Stimulated activated CD4-positive, alpha-beta T cell treated with anti-CD3 and anti-CD28 coated beads, Interleukin-1b, Interleukin-23, amount 100 ng/mL, for 24 hours (primary cell): ENCODE results near the gene NTMT1.
"Not testable (repeated sequence)": the region's sequence is repeated elsewhere in the genome, so short reads cannot be mapped to it uniquely, and the experiment has no call there.

Experiments
- DNase-seq, 4 experiments: peaks; one replicate each; pipeline ENCODE4 v3.0.0-alpha.2; 2020; ENCODE audit warnings: low read depth in 4 of 4, low spot score in 1 of 4

NTMT1 gene, protein sequence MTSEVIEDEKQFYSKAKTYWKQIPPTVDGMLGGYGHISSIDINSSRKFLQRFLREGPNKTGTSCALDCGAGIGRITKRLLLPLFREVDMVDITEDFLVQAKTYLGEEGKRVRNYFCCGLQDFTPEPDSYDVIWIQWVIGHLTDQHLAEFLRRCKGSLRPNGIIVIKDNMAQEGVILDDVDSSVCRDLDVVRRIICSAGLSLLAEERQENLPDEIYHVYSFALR

DNA sequence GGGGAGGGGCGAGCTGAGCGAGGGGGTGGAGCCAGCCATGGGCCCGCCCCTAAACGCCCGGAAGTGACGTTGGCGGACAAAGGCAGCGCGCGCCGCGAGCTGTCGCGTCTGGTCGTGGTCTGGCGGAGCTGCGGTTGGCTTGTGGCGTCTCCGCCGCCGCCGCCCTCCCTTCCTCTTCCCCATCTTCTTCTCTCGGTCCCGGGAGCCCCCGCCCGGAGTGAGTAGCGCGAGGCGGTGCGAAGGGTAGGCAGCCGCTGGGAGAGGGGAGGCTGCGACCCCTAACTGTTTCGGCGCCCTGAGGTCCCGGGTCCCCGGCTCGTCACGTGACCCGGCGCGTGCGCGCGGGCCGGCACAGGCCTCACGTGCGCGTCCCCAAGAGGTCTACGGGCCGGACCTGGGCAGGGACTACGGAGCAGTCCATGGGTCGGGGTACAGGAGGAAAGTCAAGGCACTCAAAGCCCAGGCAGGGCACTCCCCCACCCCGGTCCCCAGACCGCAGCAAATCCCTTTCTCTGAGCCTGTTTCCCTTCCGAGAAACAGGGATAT lies at the start of gene NTMT1:
Gene NTMT1, plus strand, starts transcription at position 85 of the 546 bp plus-strand sequence. CDS start 6,541 bp downstream, outside the sequence.
- DNase-seq, result peak; percentile 79 to 91 (median 84)

DNA sequence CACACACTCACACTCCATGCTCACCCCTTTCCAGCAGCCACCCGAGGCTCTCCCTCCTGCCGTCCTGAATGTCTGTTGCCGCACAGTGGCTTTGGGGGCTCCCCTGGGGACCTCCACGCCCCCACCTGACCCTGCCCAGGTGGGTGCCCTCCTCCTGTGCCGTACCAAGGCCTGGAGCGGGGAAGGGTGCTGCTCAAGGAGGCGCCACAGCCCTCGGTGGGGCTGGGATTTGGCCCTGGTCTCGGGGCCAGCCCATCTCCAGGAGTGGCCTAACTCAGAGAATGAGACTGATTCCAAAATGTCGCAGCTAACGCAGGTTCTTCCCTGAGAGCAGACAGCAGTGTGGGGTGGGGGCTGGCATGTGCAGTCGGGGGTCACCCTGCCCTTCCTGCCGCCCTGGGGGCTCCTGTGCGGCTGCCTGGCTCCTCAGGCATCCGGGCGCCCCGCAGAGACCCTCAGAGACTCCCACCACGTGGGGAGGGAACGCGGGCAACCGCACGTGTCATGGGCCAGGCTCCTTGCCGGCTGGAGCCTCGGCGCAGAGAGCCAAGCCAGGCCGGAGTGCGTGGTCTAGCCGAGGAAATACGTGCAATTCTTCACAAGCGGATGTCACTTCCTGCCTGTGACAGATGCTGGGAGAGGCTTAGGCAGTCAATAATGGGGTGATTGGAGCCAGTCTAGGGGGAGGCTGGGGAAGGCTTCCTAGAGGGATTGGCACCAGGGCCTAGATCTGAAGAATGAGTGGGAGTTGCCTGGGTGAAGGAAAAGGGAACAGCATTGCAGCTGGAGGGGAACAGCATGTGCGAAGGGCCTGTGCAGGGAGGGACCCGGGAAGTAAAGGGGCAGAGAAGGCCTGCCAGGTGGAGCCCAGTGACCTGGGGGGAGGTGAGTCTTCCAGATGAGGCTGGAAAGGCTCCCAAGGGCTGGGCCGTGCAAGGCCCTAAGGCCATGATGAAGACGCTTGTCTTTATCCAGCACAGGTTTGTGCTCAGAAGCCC lies 49.1 kb upstream of the NTMT1 start:
- no peak for DNase-seq

DNA sequence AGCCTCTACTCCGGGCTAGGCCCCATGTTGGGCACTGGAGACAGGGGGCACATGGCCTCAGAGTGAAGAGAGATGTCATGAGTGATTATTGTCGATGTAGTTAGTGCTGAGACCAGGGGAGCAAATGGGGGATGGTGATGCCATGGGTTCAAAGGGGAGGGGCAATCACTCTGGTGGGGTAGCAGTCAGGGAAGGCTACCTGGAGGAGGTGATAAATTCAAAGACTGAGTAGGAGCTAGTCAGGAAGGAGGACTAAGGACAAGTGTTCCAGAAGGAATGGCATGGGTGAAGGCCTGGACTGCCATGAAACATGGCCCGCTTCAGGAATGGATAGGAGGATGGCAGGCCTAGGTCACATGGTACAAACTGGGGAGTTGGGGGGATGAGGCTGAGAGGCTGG lies 46.7 kb upstream of the NTMT1 start:
- DNase-seq, result no peak

DNA sequence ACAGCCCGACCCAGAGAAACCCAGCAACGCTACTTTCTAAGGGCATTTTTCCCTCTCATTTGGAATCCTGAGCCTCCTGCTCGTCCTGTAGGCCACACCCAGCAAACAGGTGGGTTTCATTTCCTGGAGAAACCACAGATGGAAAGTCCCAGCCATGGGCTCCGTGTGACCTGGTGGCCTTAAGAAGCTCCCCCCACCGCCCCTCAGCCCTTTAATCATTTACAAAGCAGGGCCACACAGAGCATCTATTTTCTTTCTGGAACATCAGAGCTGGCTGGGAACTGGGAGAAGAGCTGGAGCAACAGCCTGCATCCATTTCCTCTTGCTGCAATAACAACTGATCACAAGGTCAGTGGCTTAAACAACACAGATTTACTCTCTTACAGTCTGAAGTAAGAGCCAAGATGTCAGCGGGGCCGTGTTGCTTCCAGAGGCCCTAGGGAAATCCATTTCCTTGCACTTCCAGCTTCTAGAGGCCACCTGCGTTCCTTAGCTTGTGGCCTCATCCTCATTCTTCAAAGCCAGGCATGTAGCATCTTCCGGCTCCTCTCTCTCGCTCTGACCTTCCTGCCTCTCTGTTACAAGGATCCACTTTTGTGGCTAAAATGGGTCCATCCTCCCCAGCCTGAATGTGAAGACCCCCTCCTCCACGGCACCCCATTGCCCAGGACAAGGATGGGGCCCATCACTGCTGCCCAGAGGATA lies 45.6 kb upstream of the NTMT1 start:
- DNase-seq, result no peak

DNA sequence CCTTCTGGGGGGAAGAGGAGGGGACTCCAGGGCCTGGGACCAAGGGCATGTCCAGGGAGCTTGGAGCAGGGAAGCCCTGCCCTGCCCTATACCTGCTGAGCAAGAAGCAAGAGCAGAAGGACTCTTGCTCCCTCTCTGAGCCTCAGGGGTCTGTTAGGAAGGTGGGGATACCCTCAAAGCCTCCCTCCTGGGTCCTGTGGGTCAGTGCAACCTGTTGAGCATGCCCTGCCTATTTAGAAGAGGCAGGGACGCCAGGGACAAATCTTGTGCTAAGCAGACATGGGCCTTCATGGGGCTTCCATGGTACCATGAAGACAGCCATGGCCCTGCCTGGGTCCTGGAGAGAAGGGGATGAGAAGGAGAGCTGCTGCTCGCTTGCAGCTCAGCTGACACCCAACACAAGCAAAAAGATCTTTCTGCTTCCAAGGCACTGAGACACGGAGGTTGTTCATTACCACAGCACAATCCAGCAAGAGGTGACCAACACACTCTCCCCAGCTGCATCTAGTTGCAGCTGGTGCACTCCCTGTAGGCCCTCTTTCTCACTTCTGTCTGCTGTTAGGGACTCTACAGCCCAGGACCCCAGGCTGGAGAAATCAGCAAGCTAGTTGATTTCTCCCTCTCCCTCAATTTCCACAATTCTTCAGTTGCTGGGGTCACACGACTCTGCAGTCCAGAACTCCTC lies 44.3 kb upstream of the NTMT1 start:
- no peak for DNase-seq

DNA sequence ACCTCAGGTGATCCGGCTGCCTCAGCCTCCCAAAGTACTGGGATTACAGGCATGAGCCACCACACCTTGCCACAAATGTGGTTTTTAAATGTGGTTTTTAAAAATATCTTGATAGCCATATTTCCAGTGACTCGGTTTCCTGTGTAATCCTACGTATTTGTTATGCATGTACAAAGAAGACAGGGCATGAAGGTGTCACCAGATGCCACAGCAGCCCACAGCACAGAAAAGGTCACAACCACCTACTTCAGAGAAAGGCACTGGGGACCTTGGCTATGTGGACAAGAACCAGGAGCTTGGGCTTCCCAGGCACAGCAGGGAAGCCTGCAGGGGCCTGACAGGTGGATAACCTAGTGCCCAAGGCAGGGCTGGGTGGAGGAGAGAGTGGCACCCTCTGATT lies 43.1 kb upstream of the NTMT1 start:
- DNase-seq, result no peak

DNA sequence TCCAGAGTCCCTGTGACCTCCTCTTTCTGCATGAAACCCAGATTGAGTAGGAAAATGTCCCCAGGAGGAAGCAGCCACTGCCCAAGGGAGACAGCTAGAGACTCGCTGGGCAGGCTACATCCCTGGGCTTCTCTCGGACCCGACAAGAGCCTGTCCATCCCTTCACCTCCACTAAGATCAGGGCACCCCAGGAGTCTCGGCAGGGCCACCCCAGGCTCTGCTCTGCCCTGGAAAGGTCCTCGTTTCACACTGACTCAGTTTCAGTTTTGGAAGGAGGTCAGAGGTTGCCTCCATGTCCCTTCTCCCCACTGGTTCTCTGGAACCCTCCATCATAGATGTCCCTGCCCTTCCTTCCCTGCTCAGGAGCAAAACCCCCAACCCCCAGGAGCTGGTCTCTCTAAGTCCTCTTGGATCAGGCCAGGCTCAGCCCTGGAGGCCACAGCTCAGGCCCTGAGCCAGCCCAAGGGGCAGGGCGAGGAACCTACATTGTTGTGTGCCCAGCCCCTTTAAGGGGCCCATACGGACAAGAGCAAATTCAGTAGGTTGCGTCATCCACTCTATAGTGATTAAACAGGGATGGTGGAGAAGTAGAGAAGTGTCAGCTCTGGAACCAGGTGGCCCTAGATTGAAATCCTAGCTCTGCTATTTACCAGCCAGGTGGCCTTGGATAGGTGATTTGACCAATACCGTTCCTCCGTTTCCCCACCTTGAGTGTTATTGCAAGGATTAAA lies 42.5 kb upstream of the NTMT1 start:
- no peak for DNase-seq

DNA sequence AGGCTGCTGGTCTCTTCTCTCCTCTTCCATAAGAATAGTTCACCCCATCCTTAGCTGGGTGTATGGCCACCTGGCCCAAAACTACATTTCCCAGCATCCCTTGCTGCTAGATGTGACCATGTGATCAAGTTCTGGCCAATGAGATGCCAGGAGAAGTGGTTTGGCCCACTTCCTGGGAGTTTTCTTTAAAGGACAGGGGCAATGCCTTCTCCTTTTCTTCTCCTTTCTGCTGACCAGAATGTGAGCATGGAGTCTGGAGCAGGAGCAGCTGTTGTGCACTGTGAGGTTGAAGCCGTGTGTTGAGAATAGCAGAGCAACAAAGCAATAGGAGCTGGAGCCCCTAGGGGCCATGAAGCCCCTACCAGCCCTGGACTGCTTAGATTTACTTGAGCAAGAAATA lies 41.8 kb upstream of the NTMT1 start:
- peak in 2 of 4 experiments; percentile 30 to 37 for DNase-seq

DNA sequence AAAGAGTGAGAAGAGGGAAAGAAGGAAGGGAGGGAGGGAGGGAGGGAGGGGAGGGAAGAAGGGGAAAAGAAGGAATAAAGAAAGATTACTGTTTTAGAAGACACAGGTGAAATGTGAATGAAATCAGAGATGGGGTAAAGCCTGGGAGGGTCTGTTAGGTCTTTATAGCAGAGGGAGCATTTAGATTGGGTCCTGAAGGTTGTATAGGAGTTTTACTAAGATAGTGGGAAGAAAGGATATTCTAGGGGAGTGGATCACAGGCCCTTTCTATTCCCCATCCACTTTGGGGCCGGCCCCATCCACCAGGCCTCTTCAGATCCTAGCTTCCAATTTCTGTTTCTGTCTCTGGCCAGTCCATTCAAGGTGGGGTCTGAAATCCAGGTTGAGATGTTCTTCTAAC lies 40.6 kb upstream of the NTMT1 start:
- DNase-seq, result no peak

DNA sequence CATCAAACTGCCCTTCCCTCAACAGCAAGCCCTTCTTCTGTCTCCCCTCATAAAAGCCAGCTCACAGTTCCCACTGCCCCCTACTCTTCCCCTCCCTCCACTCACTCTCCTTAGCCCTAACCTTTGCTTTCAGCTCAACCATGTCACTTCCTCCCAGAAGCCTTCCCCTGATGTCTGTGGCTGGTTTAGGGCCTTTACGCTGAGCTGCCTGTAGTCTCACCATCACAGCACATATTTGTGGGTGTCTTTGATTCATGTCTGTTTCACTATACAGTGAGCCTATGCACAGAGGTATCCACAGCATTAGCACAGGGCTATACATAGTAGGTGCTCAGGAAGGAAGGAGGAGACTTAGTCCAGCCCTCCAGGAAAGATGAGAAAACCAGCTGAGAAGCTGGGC lies 39.7 kb upstream of the NTMT1 start:
- no peak for DNase-seq

DNA sequence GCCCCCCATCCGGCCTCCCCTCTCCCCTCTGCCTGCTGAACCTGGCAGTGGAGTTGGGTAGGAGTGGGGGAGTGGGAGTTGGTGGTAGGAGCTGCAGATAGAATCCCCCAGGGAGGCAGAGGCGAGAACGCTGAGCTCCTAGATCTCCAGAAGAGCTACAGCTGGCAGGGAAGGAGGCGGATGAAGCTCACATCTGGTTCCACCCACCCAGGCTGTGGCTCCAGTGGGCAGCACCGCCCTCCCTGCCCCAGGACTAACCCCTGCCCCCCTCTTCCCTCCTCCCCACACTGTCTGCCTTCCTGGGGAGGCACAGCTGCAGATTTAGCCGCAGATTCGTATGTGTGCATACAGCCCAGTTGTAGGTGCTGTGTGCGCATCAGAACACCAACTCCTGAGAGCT lies 39.3 kb upstream of the NTMT1 start:
- no peak for DNase-seq

DNA sequence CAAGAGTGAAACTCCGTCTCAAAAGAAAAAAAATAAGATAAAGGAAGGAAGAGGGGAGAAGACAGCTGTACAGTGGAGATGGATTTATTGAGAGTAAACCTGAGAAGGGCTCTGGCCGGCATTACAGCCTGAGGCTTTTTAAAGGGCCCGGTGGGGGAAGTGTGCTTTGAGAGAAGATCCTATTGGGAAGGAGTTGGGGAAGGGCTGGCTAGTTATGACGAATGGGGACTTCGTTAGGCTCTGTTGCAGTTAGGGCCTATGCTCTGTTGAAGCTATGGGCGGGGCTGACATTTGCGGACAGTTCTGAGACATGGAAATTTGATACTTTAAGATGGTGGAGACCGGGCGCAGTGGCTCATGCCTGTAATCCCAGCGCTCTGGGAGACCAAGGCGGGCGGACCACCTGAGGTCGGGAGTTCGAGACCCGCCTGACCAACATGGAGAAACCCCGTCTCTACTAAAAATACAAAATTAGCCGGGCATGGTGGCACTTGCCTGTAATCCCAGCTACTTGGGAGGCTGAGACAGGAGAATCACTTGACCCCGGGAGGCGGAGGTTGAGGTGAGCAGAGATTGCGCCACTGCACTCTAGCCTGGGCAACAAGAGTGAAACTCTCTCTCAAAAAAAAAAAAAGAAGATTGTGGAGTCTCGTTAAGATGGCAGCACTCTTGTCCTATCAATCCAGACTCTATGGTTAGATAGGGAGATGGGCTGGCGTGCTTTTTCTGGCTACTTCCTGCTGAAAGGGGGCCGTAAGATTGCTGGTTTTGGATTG lies 38.3 kb upstream of the NTMT1 start:
- no peak for DNase-seq

DNA sequence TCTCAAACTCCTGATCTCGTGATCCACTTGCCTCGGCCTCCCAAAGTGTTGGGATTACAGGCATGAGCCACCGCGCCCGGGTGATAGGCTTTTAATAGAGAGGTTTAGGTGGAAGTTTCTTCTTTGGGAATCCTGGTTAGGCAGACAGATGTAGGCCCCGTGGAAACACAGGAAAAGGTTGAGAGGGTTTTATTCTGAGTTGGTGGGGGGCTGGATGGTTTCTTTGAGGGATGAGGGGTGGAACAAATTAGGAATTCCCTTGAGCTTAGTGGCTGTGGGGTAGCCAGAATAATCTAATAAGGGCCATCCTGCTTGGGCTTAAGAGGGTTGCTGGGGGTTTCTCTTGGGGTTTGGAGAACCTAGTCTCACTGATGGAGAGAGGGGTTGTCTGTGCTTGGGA lies 35.5 kb upstream of the NTMT1 start:
- DNase-seq, result no peak

DNA sequence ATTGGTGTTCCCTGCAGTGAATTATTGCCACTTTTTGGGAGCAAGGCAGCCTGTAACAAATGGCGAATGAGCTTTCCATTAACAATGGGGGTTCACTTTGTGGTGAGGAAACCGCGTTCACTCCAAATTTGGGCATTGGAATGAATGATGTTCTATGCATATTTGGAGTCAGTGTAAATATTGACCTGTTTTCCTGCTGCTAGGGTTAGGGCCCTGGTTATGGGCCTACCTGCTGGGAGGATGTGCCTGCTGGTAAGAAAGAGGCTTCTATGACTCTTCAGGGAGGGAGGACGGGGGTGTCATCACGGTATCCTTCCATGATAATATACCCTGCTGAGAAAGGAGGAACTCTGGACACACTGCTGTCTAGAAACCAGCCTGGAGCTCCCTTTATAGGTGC lies 34.0 kb upstream of the NTMT1 start:
- no peak for DNase-seq

DNA sequence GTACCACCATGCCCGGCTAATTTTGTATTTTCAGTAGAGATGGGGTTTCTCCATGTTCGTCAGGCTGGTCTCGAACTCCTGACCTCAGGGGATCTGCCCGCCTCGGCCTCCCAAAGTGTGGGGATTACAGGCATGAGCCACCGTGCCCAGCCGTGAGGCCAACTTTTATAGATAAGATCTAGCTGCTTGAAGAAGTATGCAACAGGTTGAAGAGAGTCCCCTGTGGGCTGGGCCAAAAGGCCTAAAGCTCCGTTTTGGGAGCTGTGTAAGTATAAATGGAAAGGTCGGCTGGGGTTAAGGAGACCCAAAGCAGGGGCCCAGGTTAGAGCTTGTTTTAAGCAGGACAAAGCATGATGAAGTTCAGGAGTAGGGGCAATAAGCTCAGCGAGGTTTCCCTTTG lies 33.2 kb upstream of the NTMT1 start:
- DNase-seq, result not testable (repeated sequence)

DNA sequence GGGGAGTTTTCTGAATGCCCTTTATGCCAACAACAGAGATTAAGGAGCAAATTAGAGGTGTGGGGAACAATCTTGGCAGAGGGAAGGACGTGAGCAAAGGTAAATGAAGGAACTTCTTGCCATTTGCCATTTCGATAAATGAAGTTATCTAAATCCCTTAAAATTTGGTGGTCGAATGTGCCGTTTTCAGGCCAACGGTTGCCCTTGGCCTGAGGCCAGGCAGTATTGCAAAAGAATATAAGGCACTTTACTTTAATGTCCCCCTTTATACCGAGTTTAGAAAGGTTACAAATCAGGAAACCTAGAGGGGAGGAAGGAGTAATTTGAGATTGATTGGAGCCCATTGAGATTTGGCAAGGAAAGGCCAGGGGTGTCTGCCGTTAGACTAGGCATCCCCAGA lies 31.3 kb upstream of the NTMT1 start:
- no peak for DNase-seq

DNA sequence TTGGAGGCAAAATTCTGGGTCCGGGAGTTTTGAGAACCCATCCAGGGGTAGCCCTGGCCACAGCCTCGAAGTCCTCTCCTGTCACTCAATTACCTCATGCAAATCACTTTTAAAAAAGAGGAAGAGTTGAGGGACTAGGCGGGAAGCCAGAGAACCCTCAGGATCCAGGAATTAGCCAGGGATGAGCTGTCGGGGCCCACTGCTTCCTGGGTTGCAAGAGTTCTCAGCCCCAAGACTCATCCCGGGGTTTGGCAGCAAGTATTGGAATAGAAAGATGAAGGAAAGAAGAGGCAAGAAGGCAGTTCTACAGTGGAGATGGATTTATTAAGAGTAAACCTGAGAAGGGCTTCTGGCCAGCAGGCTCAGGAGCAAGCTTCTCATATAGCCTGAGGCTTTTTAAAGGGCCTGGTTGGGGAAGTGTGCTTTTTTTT lies 30.6 kb upstream of the NTMT1 start:
- no peak for DNase-seq

DNA sequence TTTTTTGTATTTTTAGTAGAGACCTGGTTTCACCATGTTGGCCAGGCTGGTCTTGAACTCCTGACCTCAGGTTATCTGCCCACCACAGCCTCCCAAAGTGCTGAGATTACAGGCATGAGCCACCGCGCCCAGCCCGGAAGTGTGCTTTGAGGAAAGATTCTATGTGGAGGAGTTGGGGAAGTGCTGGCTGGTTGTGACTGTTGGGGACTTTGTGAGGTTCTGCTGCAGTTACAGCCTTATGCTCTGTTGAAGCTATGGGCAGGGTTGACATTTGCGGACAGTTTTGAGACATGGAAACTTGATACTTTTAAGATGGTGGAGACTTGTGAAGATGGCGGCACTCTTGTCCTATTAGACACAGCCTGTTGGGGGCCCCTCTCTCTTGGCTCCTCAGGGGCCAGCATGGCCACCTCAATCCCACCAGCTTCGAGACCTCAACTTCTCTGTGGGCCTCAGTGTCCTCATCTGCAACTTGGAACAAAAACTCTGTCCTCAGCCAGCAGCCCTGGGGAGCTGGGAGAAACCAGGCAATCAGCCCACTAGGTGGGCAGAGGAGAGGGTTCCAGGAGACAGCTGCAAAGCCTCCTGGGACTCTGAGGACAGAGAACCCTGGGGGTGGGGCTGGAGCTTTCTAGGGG lies 29.9 kb upstream of the NTMT1 start:
- no peak for DNase-seq
